Pancreas (tissue), 10 donors: Measurements from ENCODE around the gene CD27. TPM values are rescaled to one million over a fixed set of nuclear protein-coding genes. Genes with fewer than 3 reads are reported as not detected.

Experiments used
- ATAC-seq, 4 donors: fragments of 200-7000 bp; cut with Tn5 transposase; one replicate each; pipeline versions ENCODE4 v1.8.0 to v1.9.1; 2020; ENCODE audit warnings: mild to moderate bottlenecking in 4 of 4, moderate library complexity in 4 of 4
- DNase-seq, 6 donors: peaks; one replicate each; pipeline ENCODE4 v3.0.0-alpha.2; 2020
- FAIRE-seq: peaks from 2 replicates; lab custom pipeline; 2012; peaks lifted over from hg19 to GRCh38; lab: Jason Lieb, UNC
- H3K27ac ChIP-seq, 4 donors: fragments of 200-600 bp; sonication (generic); 1 replicate in 3 of 4; 2 replicates in 1 of 4; pipeline versions ENCODE4 v1.5.0 to v1.8.0; 2020
- H3K27me3 ChIP-seq, 4 donors: fragments of 200-600 bp; one replicate each; pipeline ENCODE4 v1.8.0; 2021
- H3K36me3 ChIP-seq, 3 donors: fragments of 200-600 bp; sonication (generic) in 1 of 3; one replicate each; pipeline versions ENCODE4 v1.5.0 to v1.8.0; 2020 to 2021
- H3K4me1 ChIP-seq, 3 donors: fragments of 200-600 bp; one replicate each; pipeline ENCODE4 v1.8.0; 2021
- H3K4me3 ChIP-seq, 4 donors: fragments of 200-600 bp; sonication (generic) in 2 of 4; one replicate each; pipeline versions ENCODE4 v1.5.0 to v1.8.0; 2020 to 2021
- H3K9me3 ChIP-seq, 4 donors: fragments of 200-600 bp; one replicate each; pipeline ENCODE4 v1.8.0; 2021
- WGBS, 2 donors: extraction: QIAGEN DNeasy Blood & Tissue Kit; methylation state at CpG; one replicate each; pipeline ENCODE4 v1.1.7; 2013; 5-methylcytosine and 5-hydroxymethylcytosine counted together
- intact Hi-C, 3 donors: fragments of 100-400 bp; cut with DNase I; formaldehyde crosslinking; loops; one replicate each; pipeline versions ENCODE4 v1.11.1 to v1.14.2; 2022
- polyA plus RNA-seq, 2 donors: library from polyadenylated mRNA; stranded (reverse); fragments of 200-250 nt; gene quantifications; one replicate each; pipeline ENCODE4 v1.2.3, GENCODE V29; 2013
- total RNA-seq, 6 donors: library from RNA; stranded (reverse); fragmentation: NEBNext Ultra II Directional in 4 of 6; extraction: Animal tissue kit (Norgen Biotek cat#: 25700) in 4 of 6; gene quantifications; one replicate each; pipeline versions ENCODE4 v1.2.1 to v1.2.4, GENCODE V29; 2021 to 2023
- TF ChIP-seq, protein P1 (sequence below), 4 donors: fragments of 200-600 bp; sonication (generic) in 3 of 4; IDR thresholded peaks; one replicate each; pipeline versions ENCODE4 v1.5.0 to v1.8.0; 2021; ENCODE audit warnings: antibody characterized with exemption in 4 of 4
- donor health status: healthy with polysubstance abuse.
- donor health status: DM: no; HTN: no; CAD: no; lungs with moderate emphysema.
- donor health status: DM: no; HTN: no; CAD: no.
- donor health status: control.
- donor health status: control.
- donor health status: Bipolar disorder and iron deficiency.
- donor health status: DM: yes; HTN: yes; CAD: no.
- donor health status: DM: no; HTN: no; CAD: no.
- donor health status: DM: no; HTN: no; CAD: no.
- donor health status: DM: yes; HTN: yes; CAD: no.

CD27 gene
- total and polyA plus RNA-seq, 8 donors, result 0.14 to 0.81 (median 0.28) TPM; not detected in 2

DNA sequence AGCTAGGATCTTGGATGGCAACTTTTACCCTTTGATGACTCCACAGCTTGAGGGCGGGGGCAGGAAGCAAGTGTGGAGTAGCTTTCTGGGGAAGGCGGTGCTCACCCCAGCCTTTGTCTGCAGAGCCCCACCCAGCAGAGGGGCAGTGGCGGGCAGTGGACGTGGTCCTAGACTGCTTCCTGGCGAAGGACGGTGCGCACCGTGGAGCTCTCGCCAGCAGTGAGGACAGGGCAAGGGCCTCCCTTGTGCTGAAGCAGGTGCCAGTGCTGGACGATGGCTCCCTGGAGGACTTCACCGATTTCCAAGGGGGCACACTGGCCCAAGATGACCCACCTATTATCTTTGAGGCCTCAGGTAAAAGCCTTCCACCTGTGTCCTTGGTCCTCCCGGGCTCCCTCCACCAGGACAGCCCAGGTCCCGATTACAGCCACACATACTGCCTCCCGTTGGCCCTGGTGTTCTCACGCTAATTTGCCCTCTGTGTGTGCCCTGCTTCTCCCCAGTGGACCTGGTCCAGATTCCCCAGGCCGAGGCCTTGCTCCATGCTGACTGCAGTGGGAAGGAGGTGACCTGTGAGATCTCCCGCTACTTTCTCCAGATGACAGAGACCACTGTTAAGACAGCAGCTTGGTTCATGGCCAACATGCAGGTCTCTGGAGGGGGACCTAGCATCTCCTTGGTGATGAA is 8.3 kb downstream of the CD27 start:
- Histone ChIP-seq H3K9me3 (no peaks in the 10 kb centered on the region), H3K4me3 (peak overlapping the region in 3 of 4 donors; percentile 54 to 60 (median 59)), H3K4me1 (peaks cover 0 to 12% (median 0%) of the 10 kb centered on the region in 3 donors), H3K27me3 (no peaks in the 10 kb centered on the region), H3K27ac (peak overlapping the region; percentile 84 to 97 (median 94)), H3K36me3 (peaks cover 0 to 27% (median 13%) of the 10 kb centered on the region in 3 donors)
- DNase-seq (no peak), ATAC-seq (peak in 1 of 4 donors; percentile 6), FAIRE-seq (no peak)
- WGBS, 2 donors, result 55 to 66% methylated on average over 17 of the region's 17 CpGs
- TF ChIP-seq, protein P1, sequence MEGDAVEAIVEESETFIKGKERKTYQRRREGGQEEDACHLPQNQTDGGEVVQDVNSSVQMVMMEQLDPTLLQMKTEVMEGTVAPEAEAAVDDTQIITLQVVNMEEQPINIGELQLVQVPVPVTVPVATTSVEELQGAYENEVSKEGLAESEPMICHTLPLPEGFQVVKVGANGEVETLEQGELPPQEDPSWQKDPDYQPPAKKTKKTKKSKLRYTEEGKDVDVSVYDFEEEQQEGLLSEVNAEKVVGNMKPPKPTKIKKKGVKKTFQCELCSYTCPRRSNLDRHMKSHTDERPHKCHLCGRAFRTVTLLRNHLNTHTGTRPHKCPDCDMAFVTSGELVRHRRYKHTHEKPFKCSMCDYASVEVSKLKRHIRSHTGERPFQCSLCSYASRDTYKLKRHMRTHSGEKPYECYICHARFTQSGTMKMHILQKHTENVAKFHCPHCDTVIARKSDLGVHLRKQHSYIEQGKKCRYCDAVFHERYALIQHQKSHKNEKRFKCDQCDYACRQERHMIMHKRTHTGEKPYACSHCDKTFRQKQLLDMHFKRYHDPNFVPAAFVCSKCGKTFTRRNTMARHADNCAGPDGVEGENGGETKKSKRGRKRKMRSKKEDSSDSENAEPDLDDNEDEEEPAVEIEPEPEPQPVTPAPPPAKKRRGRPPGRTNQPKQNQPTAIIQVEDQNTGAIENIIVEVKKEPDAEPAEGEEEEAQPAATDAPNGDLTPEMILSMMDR (IDR thresholded peaks at IDR 0.05), result no peak
- intact Hi-C loops, result loop anchor here in 1 of 3 donors (10.0 kb wide), 1 partner anchor 128 kb away; no protein-coding TSS in a partner anchor

DNA sequence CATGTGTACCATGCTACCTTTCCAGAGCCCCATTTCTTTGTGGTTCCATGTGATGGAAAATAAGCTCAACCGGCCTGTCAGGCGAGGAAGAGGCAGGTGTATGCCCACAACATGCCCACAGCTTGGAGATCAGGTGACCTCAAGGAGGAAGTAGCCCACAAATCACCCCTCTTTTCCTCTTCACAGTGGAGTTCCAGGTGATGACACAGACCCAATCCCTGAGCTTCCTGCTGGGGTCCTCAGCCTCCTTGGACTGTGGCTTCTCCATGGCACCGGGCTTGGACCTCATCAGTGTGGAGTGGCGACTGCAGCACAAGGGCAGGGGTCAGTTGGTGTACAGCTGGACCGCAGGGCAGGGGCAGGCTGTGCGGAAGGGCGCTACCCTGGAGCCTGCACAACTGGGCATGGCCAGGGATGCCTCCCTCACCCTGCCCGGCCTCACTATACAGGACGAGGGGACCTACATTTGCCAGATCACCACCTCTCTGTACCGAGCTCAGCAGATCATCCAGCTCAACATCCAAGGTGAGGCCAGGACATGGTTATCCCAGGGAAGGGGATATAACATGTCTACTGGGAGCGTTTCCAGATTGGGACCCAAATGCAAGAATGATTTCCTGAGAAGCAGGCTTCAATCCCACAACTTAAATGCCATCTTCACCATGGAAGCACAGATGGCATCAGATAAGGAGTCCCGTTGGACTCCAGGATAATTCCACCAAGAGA is 12.6 kb downstream of the CD27 start:
- FAIRE-seq (no peak), DNase-seq (no peak), ATAC-seq (no peak)
- 89 to 90% methylated on average over 12 of the region's 12 CpGs for WGBS, 2 donors
- H3K4me1 ChIP-seq, result peaks cover 0 to 6% (median 0%) of the 10 kb centered on the region in 3 donors
- TF ChIP-seq, protein P1 (IDR thresholded peaks at IDR 0.05), result no peak
- H3K4me3 ChIP-seq, result no peak overlapping the region
- peaks cover 0 to 59% (median 23%) of the 10 kb centered on the region in 3 donors for H3K36me3 ChIP-seq
- no peaks in the 10 kb centered on the region for H3K9me3 ChIP-seq
- no peak overlapping the region for H3K27ac ChIP-seq
- no peaks in the 10 kb centered on the region for H3K27me3 ChIP-seq
- intact Hi-C loops, result loop anchor here in 2 of 3 donors (5.0 to 10.0 kb wide), 2 partner anchors 35 to 133 kb away; no protein-coding TSS in a partner anchor

DNA sequence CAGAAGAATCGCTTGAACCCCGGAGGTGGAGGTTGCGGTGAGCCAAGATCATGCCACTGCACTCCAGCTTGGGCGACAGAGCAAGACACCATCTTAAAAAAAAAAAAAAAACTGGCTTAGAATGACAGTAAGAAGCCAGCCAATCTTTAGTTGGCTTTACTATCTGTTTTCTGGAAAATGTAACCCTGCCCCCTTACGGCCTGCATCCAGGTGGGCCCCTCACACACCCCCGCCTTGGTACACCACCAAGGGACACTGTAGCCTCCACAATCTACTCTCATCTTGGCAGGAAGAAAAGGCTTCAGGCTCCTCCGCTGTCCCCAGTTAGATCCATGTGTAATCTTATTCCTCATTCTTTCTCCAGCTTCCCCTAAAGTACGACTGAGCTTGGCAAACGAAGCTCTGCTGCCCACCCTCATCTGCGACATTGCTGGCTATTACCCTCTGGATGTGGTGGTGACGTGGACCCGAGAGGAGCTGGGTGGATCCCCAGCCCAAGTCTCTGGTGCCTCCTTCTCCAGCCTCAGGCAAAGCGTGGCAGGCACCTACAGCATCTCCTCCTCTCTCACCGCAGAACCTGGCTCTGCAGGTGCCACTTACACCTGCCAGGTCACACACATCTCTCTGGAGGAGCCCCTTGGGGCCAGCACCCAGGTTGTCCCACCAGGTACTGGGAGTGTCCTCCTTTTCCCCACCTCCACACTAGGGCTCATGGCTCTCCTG is 13.7 kb downstream of the CD27 start:
- DNase-seq (peak in 1 of 6 donors; percentile 28), ATAC-seq (no peak), FAIRE-seq (no peak)
- intact Hi-C loops, result loop anchor here in 2 of 3 donors (5.0 to 10.0 kb wide), 2 partner anchors 36 to 134 kb away; no protein-coding TSS in a partner anchor
- Histone ChIP-seq H3K27ac (no peak overlapping the region), H3K4me1 (no peaks in the 10 kb centered on the region), H3K36me3 (peaks cover 0 to 66% (median 23%) of the 10 kb centered on the region in 3 donors), H3K27me3 (no peaks in the 10 kb centered on the region), H3K9me3 (no peaks in the 10 kb centered on the region), H3K4me3 (no peak overlapping the region)
- 91 to 93% methylated on average over 13 to 14 of the region's 14 CpGs for WGBS, 2 donors
- TF ChIP-seq, protein P1 (IDR thresholded peaks at IDR 0.05), result no peak

DNA sequence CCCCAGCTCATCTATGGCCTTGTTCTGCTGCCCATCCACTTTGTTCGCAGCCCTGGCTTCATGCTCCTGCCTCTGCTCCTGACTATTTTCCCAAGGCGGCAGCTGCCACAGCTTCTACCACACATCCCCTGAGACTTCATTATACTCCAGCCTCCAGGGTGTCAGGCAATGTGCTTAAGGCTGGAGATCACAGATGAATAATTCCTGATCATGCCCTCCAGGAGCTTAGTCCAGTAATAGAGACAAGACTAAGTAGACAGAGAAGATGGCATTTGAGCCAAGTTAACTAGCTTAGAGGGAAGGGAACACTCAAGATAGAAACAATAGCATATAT is 14.2 kb downstream of the CD27 start:
- intact Hi-C loops, result loop anchor here in 2 of 3 donors (5.0 to 10.0 kb wide), 2 partner anchors 37 to 134 kb away; no protein-coding TSS in a partner anchor
- H3K4me1 ChIP-seq, result no peaks in the 10 kb centered on the region
- no peaks in the 10 kb centered on the region for H3K9me3 ChIP-seq
- no peak overlapping the region for H3K27ac ChIP-seq
- H3K27me3 ChIP-seq, result no peaks in the 10 kb centered on the region
- FAIRE-seq (no peak), DNase-seq (no peak), ATAC-seq (no peak)
- H3K4me3 ChIP-seq, result no peak overlapping the region
- 93 to 94% methylated on average over 2 of the region's 2 CpGs for WGBS, 2 donors
- H3K36me3 ChIP-seq, result peaks cover 0 to 71% (median 23%) of the 10 kb centered on the region in 3 donors
- TF ChIP-seq, protein P1 (IDR thresholded peaks at IDR 0.05), result no peak
